ENCODE data around the gene MYO1F. TPM values are rescaled to one million over a fixed set of nuclear protein-coding genes. Genes with fewer than 3 reads are reported as not detected.
"Not testable (repeated sequence)": the region's sequence is repeated elsewhere in the genome, so short reads cannot be mapped to it uniquely, and the experiment has no call there.

Gene MYO1F
- polyA plus RNA-seq, 4 donors, result 3.8 to 9.9 (median 7.4) TPM

DNA sequence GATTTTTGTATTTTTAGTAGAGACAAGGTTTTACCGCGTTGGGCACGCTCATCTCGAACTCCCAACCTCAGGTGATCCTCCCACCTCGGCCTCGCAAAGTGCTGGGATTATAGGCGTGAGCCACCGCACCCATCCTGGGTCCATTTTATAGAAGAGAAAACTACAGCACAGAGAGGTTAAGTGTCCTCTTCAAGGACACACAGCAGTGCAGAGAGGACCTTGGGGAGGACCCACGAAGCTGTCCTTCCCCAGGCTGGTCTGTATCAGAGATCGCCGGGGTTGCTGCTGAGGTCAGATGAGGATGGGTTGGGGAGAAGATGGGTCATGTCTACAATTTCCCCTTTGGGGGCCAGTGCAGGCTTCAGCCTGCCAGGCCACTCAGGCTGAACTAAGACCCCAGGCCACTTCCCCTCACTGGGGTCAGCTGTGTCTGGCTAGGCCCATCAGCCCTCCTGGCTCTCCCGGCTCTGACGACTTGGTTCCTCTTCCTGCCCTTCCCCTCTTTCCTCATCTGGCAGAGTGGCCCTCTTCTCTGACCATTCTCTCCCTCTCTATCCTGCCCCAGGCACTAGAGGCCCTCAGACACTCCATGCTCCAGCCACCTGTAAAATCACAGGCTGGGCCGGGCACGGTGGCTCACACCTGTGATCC lies 9.6 kb downstream of the MYO1F start:
- no peak for DNase-seq (ENCODE audit: low read depth in 4 of 4, low spot score in 3 of 4)

DNA sequence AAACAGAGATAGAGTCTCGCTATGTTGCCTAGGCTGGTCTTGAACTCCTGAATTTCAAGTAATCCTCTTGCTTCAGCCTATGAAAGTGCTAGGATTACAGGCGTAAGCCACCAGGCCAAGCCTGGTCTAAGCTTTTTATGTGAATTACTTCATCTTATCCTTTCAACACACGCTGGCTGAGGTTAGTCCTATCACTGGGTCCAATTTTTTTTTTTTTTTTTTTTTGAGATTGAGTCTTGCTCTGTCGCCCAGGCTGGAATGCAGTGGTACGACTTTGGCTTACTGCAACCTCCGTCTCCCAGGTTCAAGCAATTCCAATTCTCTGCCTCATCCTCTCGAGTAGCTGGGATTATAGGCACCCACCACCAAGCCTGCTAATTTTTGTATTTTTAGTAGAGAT lies 10.4 kb downstream of the MYO1F start:
- no peak for DNase-seq (ENCODE audit: low read depth in 4 of 4, low spot score in 3 of 4)

DNA sequence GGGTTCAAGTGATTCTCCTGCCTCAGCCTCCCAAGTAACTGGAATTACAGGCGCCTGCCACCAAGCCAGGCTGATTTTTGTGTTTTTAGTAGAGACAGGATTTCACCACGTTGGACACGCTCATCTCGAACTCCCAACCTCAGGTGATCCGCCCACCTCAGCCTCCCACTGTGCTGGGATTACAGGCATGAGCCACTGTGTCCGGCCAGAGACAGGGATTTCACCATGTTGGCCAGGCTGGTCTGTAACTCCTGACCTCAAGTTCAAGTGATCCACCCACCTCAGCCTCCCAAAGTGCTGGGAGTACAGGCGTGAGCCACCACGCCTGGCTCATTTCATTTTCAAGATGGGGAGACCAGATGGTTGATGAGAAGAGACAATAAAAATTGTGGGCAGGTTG lies 12.4 kb downstream of the MYO1F start:
- not testable (repeated sequence) for DNase-seq (ENCODE audit: low read depth in 4 of 4, low spot score in 3 of 4)

DNA sequence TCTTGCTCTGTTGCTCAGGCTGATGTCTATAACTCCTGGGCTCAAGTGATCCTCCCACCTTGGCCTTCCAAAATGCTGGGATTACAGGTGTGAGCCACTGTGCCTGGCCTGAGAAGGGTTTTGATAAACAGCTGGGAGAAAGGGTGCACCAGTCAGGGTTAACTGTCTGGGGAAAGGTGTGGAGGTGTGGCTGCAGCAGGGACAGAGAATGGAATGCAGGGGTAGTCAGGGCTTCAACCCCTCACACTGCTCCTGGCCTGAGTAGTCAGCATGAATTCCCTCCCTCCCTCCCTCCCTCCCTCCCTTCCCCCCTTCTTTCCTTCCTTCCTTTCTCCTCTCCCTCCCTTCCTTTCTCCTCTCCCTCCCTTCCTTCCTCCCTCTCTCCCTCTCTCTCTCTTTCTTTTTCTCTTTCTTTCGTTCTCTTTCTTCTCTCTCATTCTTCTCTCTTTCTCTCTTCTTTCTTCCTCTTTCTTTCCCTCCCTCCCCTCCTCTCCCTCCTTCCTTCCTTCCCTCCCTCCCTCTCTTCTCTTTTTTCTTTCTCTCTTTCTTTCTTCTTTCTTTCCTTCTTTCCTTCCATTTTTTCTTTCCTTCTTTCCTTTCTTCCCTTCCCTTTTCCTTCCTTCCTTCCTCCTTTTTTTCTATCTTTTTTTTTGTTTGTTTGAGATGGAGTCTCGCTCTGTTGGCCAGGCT lies 16.0 kb downstream of the MYO1F start:
- DNase-seq (ENCODE audit: low read depth in 4 of 4, low spot score in 3 of 4), result no peak

DNA sequence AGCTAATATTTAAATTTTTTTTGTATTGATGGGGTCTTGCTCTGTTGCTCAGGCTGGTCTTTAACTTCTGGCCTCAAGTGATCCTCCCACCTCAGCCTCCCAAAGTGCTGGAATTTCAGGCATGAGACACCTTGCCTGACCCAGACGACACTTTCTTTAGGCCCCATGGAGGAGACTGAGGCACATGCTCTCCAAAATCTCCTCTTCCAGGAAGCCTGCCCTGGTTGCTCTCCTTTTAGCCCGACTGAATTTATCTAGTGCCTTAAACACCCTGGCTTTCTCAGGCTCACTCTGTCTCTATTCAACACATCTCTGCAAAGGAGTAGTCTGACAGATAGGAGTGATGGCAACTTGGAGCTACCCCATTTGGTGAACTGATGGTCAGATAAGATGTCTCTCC lies 18.9 kb downstream of the MYO1F start:
- DNase-seq (ENCODE audit: low read depth in 4 of 4, low spot score in 3 of 4), result no peak

DNA sequence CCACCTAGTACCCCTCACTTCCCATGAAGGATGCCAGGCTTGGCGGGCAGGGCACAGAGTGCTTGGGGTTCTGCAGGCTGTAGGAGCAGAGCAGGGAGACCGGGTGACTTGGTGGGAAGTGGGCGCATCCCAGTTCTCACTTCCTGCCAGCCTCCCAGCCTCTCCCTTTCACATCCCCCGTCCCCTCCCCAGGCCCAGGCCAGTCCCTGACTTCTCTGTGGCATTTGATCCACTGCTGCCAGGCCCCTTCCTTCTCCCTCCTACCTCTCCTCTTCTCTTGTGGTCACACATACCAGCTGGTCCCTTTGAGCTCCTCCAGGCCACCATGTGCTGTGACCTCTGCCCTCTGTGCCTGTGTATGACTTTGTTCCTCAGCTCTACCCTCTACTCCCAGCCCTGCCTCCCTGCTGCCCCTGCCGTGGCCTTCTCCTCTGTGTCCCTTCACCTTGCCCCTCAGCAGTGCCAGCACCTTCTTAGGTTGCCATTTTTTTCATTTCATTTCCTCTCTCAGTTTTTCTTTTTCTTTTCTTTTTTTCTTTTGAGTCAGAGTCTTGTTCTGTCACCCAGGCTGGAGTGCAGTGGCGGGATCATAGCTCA lies 19.5 kb downstream of the MYO1F start:
- no peak for DNase-seq (ENCODE audit: low read depth in 4 of 4, low spot score in 3 of 4)

DNA sequence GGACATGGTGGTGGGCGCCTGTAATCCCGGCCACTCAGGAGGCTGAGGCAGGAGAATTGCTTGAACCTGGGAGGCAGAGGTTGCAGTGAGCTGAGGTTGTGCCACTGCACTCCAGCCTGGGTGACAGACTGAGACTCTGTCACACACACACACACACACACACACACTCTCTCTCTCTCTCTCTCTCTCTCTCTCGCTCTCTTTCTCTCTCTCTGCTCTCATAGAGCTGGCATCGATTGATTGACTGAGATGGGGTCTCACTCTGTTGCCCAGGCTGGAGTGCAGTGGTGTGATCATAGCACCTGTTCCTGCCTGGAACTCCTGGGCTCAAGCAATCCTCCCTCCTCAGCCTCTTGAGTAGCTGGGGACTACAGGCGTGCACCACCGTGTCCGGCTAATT lies 23.5 kb downstream of the MYO1F start:
- DNase-seq (ENCODE audit: low read depth in 4 of 4, low spot score in 3 of 4), result not testable (repeated sequence)

DNA sequence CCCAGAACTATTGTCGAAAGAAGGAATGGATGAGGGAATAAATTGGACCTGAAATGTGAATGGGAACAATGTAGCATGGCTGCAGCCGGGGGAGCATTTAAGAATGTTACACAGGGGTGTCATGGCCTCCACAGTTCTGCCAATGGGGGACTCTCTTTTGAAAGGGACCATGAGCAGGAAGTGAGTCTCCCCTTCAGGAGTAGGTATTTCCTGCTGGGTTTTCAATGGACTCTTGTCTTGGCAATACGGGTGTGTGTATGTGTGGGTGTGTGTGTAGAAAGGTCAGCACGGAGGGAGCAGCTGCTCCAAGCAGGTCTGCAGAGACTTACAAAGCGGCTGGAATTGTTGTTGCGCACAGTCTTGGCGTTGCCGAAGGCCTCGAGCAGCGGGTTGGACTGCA lies 24.4 kb downstream of the MYO1F start:
- DNase-seq (ENCODE audit: low read depth in 4 of 4, low spot score in 3 of 4), result no peak

DNA sequence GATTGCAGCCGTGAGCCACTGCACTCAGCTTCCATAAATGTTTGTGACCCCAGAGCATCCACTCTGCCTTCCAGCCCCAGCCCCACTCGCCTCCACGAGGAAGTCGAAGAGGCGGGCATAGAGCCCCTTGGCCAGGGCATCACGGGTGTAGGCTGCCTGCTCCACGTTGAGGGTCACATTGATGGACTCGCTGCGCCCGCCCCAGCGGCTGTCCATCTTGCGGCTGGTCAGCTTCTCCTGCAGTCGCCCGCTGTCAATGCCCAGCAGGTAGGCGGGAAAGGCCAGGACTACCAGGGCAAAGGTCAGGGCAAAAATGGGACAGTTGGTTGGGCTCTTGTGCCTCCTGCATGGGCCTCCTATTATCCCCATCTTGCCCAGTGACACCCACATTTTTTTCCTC lies 27.2 kb downstream of the MYO1F start:
- DNase-seq (ENCODE audit: low read depth in 4 of 4, low spot score in 3 of 4), result no peak

DNA sequence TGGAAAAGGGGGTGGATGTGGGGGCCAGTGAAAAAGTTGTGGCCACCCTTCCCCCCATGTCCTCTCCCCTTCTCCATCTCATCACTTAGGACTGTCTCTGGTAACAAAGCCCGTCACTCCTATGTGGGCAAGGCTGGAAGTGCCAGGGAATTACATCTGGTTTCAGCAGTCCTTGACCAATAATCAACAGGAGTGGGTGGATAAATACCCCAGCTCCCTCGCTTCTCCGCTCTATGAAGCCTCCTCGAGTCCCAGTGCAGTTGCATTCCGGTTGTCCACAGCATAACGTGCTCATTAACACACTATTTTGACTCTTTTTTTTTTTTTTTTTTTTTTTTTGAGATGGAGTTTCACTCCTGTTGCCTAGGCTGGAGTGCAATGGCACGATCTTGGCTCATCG lies 31.5 kb downstream of the MYO1F start:
- DNase-seq (ENCODE audit: low read depth in 4 of 4, low spot score in 3 of 4), result no peak

DNA sequence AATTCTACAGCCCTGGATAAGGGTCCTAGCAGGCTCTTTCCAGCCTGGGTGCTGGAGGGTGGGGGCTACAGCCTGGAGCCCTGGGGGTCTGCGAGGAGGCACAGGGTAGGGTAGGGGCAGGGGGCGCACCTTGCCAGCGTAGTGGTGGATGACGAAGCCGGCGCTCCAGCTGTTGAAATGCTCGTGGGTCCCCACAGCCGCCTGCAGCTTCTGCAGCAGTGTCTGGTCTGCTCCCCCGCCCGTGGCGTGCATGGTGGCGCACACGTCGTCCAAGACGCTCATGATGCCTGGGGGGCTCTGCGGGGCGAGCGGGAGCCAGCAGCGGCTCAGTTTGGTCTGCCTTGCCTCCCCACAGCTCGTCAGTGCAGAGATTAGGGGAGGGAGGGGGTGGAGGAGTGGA lies 33.1 kb downstream of the MYO1F start:
- DNase-seq (ENCODE audit: low read depth in 4 of 4, low spot score in 3 of 4), result no peak

DNA sequence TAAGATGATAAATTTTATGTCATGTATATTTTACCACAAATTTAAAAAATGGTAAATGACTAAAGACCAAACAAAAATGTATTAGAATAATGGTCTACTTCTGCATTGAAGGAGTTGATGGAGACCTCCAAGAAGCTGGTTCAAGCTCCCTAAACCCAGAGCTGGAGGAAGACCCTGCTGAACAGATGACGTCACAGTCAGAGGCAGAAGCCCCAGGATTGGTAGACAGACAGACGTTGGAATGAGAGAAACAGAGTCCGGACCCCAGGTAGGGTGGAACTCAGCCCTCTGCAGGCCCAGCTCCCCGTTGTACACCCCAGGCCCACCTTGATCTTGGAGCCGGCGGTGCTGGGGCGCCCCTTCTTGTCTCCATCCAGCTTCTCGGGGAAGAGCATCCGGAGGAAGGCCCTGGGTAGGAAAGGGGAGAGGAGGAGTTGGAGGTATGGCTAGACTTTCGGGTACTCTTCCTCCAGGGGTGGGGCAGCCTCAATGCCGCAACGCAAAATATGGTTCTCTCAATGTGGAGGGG lies 37.6 kb downstream of the MYO1F start:
- no peak for DNase-seq (ENCODE audit: low read depth in 4 of 4, low spot score in 3 of 4)

DNA sequence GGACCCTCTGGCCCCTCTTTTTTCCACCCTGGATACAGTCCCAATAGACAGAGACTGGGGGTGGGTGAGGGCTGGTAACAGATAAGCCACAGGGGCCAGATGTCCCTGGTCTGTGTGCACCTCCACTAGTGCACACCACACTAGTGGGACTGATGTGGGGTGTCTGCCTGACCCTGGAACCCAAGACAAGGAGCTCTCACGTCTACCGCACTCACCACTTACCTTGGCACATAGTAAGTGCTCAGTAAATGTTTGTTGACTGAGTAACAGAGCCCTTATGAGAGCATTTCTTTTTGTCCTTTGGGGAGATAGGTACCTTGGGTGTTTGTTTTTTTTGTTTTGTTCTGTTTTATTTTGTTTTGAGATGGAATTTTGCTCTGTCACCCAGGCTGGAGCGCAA lies 40.1 kb downstream of the MYO1F start:
- DNase-seq (ENCODE audit: low read depth in 4 of 4, low spot score in 3 of 4), result no peak

DNA sequence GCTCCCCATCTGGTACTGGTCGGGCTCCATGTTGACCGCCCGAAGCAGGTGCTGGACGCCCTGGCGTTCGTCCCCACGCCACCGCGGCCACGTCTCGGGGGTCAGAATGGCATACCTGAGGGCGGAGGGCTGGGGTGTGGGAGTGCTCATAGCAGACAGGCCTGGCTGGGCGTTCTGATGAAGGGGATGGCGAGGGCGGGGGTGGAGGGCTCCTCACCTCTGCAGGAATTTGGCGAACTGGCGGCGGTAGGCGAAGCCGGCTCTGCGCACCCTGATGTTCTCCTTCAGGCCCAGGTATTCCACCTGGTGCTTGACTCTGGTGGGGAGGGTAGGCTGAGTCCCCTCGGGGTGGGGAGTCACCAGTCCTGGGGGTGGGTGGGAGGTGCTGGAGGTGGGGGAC lies 41.0 kb downstream of the MYO1F start:
- no peak for DNase-seq (ENCODE audit: low read depth in 4 of 4, low spot score in 3 of 4)

DNA sequence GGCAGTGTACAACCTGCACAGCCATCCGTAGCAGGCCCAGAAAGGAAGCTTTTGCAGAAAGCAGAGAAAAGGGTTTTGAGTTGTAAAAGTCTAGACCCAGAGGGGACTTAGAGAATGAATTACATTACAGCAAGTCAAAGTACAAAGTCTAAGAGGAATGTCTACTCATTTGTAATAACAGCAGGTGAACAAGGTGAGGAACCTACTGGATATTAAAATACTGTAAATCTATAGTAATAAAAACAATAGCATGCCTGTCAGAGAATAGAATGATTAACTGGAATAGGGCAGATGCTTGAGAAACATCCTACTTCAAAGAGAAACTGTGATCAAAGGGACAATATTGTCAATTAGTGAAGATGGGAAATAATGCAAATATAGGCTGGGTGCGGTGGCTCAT lies 45.0 kb downstream of the MYO1F start:
- DNase-seq (ENCODE audit: low read depth in 4 of 4, low spot score in 3 of 4), result no peak

DNA sequence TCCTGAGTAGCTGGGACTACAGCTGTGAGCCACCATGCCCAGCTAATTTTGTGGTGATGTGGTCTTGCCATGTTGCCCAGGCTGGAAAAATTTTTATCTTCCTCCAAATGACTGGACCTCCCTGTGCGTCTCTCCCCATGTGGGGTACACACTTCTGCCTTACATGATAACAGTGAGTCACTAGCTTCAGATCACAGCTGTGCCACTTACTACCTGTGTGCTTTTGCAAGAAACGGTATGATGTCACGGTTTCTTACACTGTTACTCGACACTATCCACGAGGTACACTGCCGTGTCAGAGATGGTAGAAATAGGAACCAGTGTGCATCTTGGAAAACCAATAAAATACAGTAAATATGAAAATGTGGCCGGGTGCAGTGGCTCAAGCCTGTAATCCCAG lies 45.8 kb downstream of the MYO1F start:
- DNase-seq (ENCODE audit: low read depth in 4 of 4, low spot score in 3 of 4), result no peak

DNA sequence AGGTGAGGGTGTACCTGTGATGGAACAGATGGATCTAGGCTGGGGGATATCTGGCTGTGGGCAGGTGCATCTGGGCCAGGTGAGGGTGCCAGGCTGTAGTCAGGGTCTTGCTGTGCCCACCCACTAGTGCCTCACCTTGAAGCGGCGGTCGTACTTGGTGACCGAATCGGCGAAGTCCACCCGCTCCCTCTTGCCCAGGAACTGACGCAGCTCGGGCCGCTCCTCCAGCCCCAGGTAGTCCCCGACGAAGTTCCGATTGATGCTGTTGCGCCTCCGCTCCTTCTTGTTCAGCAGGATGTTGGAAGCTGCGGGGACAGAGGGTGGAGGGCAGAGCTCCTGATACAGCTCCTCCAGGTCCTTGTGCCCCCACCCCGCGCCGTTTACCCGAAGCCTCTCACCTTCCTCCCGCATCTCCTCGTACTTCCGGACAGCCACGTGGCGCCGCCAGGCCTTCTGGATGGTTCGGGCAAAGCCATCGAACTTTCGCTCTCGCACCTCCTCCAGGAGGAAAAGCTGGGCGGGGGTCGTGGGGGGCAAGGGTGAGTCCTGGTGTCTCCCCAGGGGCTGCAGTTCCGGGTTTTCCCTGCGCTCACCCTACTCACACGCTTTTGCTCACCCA lies 47.1 kb downstream of the MYO1F start:
- DNase-seq (ENCODE audit: low read depth in 4 of 4, low spot score in 3 of 4), result no peak

DNA sequence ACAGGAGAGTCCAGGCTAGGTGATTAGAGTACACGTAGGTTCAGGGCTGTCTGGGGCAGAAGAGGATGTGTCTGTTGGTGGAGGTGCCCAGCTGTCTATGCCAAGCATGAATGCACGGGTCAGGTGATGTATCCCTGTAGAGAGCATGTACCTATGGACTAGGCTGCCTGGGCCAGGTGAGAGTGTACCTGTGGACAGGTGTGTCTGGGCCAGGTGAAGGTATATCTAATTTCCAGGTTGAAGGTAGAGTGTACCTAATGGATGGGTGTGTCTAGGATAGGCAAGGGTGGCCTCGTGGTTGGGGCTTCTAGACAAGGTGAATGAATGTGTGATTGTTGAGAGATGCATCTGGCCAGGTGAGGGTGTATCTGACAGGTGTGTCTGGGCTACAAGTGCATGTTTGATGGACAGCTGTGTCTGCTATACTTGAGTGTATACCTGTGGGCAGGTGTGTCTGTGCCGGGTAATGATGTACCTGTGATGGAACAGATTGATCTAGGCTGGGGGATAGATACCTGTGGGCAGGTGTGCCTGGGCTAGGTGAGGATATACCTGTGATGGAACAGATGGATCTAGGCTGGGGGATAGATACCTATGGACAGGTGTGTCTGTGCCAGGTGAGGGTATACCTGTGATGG lies 47.8 kb downstream of the MYO1F start:
- no peak for DNase-seq (ENCODE audit: low read depth in 4 of 4, low spot score in 3 of 4)

DNA sequence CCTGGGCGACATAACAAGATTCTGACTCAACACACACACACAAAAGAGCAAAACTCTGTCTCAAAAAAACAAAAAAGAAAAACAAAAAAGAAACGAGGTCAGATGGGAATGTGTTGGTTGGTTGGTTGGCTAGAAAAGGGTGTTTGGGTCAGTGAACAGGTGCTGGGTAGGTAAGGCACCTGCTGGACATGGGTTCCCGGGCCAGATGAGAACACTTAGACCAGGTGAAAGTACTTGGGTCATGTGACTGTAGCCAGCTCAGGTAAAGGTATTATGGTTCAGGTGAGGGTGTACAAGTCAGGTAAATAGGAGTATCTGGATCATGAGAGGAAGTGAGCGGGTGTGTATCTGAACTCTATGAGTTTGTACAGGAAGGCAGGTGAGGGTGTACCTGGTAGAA lies 48.7 kb downstream of the MYO1F start:
- no peak for DNase-seq (ENCODE audit: low read depth in 4 of 4, low spot score in 3 of 4)

DNA sequence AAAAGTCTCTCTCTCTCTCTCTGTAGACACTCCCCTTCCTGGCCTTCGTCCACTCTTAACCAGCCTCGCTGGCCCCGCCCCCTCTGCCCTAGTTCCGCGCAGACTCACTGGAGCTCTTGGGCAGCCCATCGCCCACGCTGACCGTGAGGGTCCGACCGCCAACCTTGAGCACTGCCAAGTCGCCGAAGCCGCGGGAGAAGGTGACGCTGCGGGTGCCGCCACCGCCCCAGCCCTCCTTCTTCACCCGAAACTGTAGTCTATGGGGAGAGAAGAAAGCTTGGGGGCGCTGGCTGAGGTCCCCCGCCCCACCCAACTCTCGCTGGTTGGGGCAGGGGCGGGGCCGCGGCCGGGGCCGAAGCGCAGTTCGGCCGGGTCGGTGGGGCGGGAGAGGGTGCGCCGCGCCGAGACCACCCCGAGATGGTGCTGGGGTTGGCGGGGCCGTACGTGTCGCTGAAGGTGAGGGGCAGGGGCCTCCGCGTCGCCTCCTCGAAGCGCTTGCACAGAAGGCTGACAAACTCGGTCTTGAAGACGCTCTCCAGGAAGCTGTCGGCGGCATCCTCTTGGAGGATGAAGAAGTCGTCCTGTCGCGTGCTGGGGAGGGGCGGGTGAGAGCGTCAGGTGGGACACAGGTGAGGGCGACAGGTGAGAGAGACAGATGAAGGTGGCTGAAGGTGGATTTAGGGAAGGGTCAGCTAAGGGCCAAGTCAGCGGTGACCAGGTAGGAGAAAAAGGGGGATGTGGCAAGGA lies 50.7 kb downstream of the MYO1F start:
- DNase-seq (ENCODE audit: low read depth in 4 of 4, low spot score in 3 of 4), result peak; percentile 76 to 89 (median 85)

DNA sequence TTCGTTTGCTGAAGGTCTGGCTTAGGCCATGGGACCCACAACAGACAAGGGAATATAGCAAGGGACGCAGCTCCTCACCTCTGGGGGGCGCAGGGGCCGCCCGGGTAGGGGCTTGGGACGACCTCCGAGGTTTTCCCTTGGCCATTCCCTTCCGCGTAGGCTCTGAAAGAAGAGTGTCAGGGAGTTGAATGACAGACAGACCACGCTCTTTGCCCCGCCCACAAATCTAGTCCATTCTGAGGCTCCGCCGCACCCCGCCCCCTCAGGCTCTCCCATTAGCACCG lies 51.9 kb downstream of the MYO1F start:
- no peak for DNase-seq (ENCODE audit: low read depth in 4 of 4, low spot score in 3 of 4)

All from left renal pelvis (tissue), 4 donors.